SH-SY5Y (cell line): ENCODE data around the gene SCAND1.

Source experiments
- GATA2 ChIP-seq: IDR thresholded peaks from 2 replicates; pipeline ENCODE4 v1.6.1; 2011; ENCODE audit warnings: mild to moderate bottlenecking, low read depth, low read length
- GATA3 ChIP-seq: IDR thresholded peaks from 2 replicates; pipeline ENCODE4 v1.6.1; 2011; ENCODE audit warnings: low read depth, mild to moderate bottlenecking, low read length, moderate library complexity

DNA sequence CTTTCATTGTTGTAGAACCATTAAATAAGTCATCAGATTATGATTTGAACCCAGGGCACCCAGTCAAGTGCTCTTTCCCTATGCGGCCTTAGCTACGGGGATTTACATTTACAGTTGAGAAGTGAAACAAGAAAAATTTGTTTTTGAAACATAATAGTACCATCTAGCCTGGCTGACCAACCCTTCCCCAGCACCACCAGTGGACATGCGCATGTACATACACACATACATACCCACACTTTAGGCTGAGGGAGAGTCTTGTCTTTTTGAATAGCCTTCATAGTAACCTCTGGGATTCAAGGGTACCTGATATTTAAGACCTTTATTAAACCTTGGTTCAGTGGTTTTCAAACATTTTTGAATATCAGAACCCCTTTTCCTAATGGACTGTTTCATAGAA, 33.8 kb downstream of the SCAND1 start:
- TF ChIP-seq GATA2 (no peak), GATA3 (no peak)
